Stimulated activated CD8-positive, alpha-beta memory T cell treated with anti-CD3 and anti-CD28 coated beads, Interleukin-7, amount 100 ng/mL, for 24 hours (primary cell): ENCODE data around the gene CARS2.
"Not testable (repeated sequence)": the region's sequence is repeated elsewhere in the genome, so short reads cannot be mapped to it uniquely, and the experiment has no call there.

Source experiments
- DNase-seq: peaks from one replicate; pipeline ENCODE4 v3.0.0-alpha.2; 2020; ENCODE audit warnings: low read depth

The CARS2 gene

DNA sequence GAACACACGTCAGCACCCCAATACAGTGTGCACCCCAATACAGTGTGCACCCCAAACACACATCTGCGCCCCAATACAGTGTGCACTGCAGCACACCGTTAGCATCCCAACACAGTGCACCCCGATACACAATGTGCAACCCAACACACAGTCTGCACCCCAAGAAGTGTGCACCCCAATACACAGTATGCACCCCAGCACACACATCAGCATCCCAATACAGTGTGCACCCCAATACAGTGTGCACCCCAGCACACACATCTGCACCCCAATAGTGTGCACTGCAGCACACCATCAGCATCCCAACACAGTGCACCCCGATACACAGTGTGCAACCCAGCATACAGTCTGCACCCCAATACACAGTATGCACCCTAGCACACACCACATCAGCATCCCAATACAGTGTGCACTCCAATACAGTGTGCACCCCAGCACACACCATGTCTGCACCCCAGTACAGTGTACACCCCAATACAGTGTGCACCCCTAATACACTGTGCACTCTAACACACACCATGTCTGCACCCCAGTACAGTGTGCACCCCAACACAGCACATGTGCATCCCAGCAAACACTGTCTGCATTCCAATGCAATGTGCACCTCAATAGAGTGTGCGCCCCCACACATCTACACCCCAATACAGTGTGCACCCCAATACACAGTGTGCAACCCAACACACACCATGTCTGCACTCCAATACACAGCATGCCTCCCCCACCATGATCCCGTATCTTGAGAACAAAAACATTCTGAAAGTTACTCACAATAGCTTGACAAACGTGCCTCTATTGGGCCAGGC lies 855 bp upstream of the CARS2 start:
- no peak for DNase-seq

DNA sequence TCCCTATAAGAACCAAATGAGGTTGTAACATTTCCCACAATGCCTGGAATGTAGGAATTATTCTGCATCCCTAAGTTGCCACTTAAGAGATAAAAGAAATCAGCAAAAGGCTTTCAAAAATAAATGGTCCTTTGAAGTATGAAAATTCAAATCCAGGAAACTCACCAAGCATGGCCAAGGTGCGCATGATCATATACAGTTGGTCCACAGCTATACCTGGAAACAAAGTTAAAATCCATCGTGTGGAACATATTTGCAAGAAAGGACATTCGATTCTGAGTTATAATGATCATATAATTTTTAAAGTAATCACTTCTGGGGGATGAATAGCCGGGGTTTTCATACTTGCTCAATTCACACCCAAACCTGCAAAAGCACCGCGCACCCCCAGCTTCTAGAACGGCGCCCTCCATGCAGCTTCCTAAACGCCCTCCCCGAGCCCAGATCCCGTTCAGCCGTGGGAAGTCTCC lies 525 bp downstream of the CARS2 start:
- DNase-seq = no peak

DNA sequence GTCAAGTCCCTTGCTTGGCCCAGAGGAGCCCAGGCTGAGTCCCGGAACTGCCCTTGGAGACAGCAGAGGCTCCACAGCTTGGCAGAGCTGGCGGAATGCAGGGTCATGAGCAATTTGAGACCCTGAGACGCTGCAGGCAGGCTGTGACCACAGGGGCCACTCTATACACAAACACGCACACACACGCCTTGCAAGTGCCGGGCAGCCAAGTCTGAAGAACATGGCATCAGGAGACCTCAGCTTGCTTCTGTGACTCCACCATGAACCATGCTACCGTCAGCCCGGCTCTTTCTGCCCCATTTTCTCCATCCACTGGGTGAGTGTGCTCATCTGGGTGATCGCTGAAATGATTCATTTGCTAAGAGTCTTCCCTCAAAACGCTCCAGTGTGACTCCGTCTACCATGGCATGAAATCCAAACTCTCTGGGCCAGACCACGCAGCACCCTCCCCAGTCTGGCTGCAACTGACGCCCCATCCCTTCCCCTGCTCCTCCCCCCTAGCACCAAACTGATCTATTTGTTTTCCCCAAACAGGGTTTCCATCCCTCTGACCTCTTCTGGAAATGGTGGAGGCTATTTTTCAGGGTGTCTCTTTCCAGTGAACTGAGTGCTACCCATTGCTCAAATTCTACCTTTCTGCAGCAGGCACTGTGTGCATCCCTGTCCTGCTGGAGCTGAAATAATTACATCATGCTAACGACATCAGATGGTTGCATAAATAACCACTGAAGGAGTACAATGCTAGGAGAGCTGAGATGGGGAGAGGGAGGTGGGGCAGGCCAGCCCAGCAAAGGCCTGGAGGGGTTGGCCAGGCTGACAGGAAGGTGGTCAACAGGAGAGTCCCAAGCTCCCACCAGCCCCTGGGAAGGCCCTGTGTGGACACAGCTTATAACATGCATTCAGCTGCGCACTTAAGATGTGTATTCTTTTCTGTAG lies 3.1 kb downstream of the CARS2 start:
- no peak for DNase-seq

DNA sequence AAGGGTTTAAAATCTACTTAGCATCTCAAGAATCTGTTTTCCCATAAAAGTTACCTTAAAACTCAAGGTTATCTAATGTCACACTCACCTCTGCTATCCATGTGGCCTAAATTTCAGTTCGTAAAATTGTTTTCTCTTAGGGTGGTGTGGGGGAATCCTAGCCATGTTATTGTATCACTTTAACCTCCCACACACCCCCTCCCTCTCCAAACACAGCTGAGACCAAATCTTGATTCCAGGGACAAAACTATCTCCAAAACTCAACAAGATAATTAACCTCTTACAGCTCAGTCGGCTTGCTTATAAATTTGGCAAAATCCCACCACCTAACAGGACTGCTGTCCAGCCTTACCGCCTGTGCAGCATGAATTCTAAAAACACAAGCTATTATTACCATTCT lies 3.8 kb downstream of the CARS2 start:
- no peak for DNase-seq

DNA sequence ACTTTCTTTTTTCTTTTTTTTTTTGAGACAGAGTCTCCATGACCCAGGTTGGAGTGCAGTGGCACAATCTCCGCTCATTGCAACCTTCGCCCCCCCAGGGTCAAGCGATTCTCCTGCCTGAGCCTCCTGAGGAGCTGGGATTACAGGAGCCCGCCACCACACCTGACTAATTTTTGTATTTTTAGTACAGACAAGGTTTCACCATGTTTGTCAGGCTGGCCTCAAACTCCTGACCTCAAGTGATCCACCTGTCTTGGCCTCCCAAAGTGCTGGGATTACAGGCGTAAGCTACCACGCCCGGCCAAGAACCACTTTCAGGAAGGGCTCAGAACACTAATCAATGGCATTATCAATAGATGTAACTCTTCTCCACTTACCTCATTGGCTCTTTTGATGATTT lies 4.9 kb downstream of the CARS2 start:
- DNase-seq = not testable (repeated sequence)

DNA sequence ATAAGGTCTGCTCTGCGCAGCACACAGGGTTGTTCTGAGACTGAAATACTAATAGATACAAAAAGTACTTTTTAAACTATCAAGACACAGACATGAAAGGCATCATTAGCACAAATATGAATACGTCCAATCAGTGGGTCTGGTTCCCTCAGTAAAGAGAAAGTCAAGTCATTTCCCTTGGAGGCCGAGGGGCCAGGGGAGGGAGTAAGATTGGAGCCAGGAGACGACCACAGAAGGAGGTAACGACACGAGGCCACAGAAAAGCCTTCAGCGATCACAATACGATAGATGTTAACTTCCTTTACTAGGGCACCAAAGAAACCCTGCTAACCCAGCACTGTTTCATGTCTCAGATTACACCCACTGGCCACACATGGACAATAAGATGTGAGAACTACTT lies 5.3 kb downstream of the CARS2 start:
- no peak for DNase-seq

DNA sequence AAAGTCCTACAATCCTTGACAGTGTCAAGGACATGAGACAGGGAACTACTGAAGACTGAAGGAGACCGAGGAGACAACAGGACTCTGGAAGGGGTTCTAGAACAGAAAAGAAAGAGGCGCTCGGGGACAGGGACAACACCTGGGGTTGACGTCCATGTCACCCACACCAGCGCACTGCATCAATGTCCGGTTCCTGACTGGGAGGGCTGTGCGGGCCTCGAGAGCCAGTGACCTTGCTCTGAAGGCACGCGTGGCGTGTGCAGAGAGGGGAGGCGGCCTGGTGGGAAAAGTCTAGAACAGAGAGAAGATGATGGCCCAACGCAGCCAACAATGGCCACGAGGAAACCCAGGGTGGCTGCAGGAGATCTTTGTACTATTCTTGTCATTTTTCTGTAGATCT lies 5.7 kb downstream of the CARS2 start:
- DNase-seq = no peak

DNA sequence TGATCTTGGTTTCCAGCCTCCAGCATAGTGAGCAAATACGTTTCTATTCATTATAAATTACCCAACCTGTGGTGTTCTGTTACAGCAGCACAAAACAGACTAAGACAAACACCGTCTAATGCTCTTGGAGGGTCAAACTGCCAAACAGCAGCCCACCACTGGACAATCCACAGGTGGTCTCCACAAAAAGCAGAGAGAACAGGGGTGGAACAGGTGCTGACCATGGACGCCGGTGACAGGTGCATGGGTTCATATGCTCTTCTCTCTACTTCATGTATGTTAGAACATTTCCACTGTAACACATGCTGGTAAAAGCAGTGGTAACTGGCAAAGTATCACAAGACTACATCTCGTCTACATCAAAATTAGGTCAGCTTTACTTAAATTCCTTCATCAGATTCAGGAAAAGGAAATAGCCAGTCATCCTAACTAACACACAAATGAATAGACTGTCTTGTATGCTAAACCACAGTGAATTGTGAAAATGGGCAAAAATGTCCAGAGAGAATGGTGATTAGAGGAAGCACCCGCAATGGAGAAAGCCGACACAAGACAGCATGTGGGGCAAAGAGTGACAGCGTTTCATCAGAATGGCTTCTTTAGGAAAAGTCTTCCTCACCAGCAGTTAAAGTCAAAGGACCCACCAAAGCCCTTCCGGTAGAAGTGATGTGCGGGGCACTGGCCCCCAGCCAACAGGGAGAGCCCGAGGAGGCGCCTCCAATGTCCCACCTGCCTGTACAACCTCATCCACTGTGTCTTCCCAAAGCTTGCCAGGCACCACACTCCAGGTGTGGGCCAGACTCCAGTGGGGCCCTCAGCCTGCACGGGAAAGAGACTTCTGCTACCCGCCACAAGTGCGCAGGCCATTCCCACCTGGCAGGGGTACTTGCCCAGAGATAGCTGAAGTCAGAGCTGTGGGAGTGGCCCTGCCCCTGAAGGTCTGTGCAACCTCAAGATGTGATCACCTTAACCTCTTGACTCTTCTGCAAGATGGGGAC lies 6.5 kb downstream of the CARS2 start:
- DNase-seq = no peak

DNA sequence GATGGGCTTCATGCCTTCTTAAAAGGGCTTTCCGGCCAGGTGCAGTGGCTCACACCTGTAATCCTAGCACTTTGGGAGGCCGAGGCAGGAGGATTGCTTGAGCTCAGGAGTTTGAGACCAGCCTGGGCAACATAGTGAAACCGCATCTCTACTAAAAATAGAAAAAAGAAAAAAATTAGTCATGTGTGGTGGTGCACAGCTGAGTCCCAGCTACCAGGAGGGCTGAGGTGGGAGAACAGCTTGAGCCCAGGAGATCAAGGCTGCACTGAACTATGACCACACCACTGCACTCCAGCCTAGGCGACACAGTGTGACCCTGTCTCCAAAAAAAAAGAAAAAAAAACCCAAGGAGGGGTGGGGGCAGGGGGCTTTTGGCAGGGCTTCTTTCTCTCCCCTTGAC lies 7.2 kb downstream of the CARS2 start:
- DNase-seq = no peak

DNA sequence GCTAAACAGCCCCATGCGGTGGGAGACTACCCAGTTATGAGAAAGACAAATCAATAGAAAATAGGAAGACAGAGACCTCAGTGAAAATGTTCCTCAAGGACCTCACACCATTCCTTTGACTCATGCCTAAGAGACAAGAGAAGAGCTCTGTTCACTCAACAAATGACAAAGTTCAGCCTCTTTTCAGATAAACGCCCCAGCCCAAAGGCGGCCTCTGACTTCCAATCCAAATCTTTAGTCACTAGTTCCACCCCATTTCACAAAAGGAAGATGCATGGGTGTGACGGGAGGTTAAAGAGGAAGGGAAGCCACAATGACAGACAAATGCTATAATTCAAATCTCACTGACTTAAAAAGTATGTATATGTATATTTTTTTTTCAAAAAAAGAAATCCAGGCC lies 8.1 kb downstream of the CARS2 start:
- DNase-seq = no peak

DNA sequence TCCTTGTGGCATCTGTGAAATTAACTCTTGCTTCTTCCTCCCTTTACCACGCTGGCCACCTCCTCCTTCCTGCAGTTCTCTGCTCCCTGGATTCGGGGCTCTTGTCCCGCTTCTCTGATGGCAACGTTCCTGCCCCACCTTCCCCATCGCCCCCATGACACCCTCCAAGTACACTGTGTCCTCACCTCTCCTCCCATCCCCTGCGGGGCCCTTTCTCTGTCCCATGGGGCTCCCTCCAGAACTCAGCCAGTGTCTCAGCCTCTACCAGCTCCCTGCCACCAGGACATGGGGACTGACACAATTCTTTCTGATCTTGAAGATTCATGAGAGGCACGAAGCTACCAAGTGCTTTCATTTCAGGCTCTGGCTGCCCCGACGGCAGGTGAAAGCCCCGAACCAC lies 9.1 kb downstream of the CARS2 start:
- DNase-seq = no peak

DNA sequence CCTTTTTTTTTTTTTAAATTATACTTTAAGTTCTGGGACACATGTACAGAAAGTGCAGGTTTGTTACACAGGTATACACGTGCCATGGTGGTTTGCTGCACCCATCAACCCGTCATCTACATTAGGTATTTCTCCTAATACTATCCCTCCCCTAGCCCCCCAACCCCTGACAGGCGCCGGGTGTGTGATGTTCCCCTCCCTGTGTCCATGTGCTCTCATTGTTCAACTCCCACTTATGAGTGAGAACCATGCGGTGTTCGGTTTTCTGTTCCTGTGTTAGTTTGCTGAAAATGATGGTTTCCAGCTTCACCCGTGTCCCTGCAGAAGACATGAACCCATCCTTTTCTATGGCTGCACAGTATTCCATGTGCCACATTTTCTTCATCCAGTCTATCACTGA lies 10.1 kb downstream of the CARS2 start:
- not testable (repeated sequence) for DNase-seq

DNA sequence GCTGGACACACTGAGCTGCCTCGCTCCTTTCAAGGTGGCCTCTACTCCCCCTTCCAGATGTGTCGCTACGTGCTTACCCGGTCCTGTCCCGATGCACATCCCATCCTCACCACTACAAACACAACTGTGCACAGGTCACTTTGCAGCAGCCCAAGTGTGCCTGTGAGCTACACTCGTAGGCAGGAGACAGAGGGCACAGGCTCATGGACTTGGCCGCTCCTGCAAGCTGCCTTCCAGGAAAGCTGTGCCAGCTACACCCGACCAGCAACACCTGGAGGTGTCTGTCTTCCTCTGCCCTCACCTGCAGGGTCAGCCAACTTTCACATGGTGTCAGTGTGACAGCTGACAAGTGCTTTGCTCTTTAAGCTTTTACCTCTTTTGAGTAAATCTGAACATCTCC lies 15.4 kb downstream of the CARS2 start:
- no peak for DNase-seq

DNA sequence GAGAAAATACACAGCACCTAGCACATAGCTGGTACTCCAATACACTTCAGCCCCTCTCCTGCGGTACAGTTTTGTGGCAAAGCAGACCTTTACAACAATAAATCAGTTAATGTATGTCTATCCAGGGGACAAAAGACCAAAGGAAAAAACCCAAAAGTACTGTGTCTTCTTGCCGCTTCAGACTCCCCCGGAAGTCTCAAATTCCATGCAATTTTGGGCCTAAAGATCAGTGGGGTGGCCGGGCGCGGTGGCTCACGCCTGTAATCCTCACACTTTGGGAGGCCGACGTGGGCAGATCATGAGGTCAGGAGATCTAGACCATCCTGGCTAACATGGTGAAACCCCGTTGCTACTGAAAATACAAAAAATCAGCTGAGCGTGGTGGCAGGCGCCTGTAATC lies 16.2 kb downstream of the CARS2 start:
- DNase-seq = no peak

DNA sequence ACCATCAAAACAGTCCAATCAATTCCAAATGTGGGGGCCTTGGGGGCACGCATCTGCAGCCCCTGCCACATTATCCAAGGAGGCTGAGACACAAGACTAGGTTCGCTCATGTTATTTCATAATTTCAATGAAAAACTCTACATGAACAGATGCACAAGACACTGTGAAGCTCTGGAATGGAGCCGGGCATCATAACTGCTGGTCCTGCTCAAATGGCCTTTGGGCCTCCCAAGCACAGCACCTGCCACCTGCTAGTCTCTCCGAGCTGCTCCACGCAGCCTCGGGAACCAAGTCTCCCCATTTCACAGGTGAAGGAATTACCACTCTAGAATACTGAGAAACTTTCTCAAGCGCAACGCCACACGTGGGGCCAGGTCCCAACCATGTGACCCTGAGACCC lies 16.9 kb downstream of the CARS2 start:
- DNase-seq = no peak

DNA sequence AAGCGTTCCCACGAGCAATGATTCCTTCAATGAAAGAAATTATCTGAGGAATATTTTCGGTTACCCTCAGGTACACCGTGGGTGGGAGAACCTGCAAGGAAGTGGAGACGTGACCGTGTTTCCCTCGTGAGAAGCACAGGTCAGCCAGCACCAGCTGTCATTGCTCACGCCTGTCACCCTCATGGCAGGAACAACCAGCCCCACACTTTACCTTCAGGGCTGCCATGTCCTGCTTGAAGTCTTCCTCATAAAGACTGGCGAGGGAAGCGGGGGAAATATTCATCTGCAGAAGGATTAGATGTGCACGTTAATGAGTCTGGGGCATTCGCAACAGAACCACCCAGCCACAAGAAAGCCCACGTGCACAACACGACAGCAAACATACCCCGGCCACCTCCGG lies 18.2 kb downstream of the CARS2 start:
- no peak for DNase-seq

DNA sequence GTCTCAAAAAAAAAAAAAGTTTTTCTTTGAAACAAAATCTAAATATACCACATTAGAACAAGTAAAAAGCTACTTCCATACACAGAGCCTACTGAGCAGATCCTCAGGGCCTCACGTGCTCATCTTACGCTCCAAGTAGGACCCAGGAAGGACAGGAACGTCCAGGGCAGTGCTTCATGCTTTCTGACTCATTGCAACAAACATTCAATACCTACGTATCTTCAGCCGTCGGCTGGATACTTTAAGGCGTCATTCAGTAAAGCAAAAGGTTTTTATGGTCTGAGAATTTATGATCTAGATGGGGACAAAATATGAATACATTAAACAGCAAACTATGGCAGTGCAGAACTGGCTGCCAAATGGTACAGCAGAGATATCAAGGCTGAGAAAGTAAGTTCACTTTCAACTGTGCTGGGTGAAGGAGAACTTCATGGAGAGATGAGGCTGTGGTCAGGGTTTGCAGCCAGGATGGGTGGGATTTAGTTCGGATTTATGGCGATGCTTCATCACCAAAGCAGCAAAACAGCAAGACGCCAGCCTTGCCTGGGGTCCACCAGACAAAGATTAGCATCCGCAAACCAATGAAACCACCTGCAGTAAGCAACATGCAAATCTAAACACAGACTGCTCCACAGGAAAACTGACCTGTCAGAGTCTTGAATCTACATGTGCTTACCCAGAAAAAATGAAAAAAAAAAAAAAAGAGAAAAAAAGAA lies 20.5 kb downstream of the CARS2 start:
- no peak for DNase-seq

DNA sequence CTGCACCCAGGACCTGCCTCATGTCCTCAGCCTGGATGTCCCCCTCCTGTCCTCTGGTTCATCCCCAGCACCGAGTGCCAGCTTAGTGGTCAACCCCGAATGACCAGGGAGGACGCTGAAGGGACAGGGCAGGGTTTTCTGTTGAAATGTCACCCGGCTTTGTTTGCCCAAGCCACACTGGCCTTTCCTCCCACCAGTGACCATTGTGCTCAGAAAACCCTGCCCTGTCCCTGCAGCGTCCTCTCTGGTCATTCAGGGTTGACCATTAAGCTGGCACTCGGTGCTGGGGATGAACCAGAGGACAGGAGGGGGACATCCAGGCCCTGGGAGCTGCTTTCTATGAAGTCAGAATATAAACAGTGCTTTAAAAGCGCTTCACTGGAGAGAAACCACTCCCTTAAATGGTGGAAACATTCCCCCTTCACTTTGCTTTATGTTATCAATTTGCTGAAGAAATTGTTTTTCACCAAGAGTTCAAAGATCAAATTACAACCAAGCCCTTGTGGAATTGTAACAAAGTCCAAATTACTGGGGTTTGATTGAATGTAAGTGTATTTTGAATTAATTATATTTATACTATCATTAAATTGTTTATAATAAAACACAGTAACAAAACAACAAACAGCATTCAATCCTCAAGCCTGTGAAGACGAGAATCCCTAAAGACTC lies 21.4 kb downstream of the CARS2 start:
- no peak for DNase-seq

DNA sequence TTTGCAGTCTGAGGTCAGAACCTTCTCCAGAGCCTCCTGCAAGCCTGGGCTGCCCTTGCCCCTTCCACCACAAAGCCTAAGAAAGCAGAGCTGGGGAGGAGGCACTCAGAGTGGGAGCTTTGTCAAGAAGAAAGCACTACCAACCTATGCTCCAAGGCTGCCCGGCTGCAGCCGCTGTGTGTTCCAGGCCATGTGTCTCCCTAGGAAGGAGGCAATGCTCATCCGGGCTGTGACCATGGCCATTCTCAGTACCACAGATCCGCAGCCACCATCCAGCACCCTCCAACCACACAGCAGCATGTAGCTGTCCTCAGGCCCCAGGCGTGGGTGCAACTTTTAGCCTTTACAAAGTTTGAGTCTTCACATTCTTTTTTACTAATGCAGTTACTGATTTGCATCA lies 22.0 kb downstream of the CARS2 start:
- DNase-seq = no peak

DNA sequence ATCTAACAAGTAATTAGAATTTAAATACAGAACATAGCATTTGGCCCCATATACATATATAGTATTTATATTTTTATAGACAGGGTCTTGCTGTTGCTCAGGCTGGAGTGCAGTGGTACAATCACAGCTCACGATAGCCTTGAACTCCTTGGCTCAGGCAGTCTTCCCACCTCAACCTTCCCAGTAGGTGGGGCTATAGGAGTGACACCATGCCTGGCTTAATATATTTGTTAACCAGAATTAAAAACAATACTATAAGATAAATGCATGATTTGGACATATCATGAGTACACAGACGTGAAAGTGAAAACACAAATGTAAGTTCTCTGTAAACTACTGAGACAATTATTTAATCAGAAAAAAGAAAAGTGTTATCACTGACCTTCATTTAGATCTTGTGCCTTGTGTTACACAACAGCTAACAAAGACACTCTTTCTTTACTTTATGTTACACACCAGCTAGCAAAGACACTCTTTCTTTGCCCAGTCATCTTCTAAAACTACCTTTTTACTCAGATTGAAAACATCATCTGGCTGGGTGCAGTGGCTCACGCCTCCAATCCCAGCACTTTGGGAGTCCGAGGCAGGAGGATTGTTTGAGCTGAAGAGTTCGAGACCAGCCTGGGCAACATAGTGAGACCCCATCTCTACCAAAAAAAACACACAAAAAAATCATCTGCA lies 22.6 kb downstream of the CARS2 start:
- no peak for DNase-seq
